H9 (cell line): ENCODE results near the gene AQP5. TPM values are rescaled to one million over a fixed set of nuclear protein-coding genes. Genes with fewer than 3 reads are reported as not detected.

Source experiments
- DNase-seq: peaks from one replicate; pipeline ENCODE4 v3.0.0-alpha.2; 2017
- H2AFZ ChIP-seq: one replicate; pipeline ENCODE4 v1.6.1; 2013; ENCODE audit warnings: mild to moderate bottlenecking, low read length, control low read depth, moderate library complexity
- H2AK5ac ChIP-seq: 2 replicates; pipeline ENCODE4 v1.6.1; 2013; ENCODE audit warnings: low read length, control low read depth, mixed read lengths; ENCODE audit not compliant: insufficient read length
- H2BK120ac ChIP-seq: one replicate; pipeline ENCODE4 v1.6.1; 2013; ENCODE audit warnings: low read depth, mild to moderate bottlenecking, low read length, control low read depth, inconsistent platforms; ENCODE audit not compliant: poor library complexity, severe bottlenecking
- H2BK12ac ChIP-seq: 2 replicates; pipeline ENCODE4 v1.6.1; 2013; ENCODE audit warnings: low read length, control low read depth, mixed read lengths, low read depth; ENCODE audit not compliant: insufficient read length
- H2BK15ac ChIP-seq: 2 replicates; pipeline ENCODE4 v1.6.1; 2013; ENCODE audit warnings: low read depth, low read length, control low read depth
- H2BK20ac ChIP-seq: one replicate; pipeline ENCODE4 v1.6.1; 2013; ENCODE audit warnings: low read depth, mild to moderate bottlenecking, low read length, control low read depth, inconsistent platforms; ENCODE audit not compliant: poor library complexity, severe bottlenecking
- H2BK5ac ChIP-seq: 2 replicates; pipeline ENCODE4 v1.6.1; 2013; ENCODE audit warnings: low read length, control low read depth, mixed read lengths; ENCODE audit not compliant: insufficient read length
- H3K14ac ChIP-seq: 2 replicates; pipeline ENCODE4 v1.6.1; 2013; ENCODE audit warnings: low read length, control low read depth; ENCODE audit not compliant: insufficient read depth
- H3K18ac ChIP-seq: 2 replicates; pipeline ENCODE4 v1.6.1; 2013; ENCODE audit warnings: low read depth, mild to moderate bottlenecking, mixed read lengths, low read length, control low read depth; ENCODE audit not compliant: insufficient read length
- H3K23ac ChIP-seq: 2 replicates; pipeline ENCODE4 v1.6.1; 2013; ENCODE audit warnings: low read length, control low read depth, mixed read lengths, low read depth; ENCODE audit not compliant: insufficient read length
- H3K23me2 ChIP-seq: 2 replicates; pipeline ENCODE4 v1.6.1; 2013; ENCODE audit warnings: low read depth, mild to moderate bottlenecking, mixed read lengths, low read length, control low read depth; ENCODE audit not compliant: insufficient read length, poor library complexity, severe bottlenecking
- H3K27ac ChIP-seq: 2 replicates; pipeline ENCODE4 v1.5.1; 2013; ENCODE audit warnings: low read length, control low read depth, mixed read lengths, low read depth; ENCODE audit not compliant: insufficient read length
- H3K27me3 ChIP-seq: 2 replicates; pipeline ENCODE4 v1.6.1; 2013; ENCODE audit warnings: low read length, control low read depth, inconsistent platforms; ENCODE audit not compliant: insufficient read depth
- H3K4ac ChIP-seq: 2 replicates; pipeline ENCODE4 v1.6.1; 2013; ENCODE audit warnings: low read depth, mild to moderate bottlenecking, control low read depth, inconsistent platforms, low read length, moderate library complexity
- H3K4me1 ChIP-seq: 2 replicates; pipeline ENCODE4 v1.6.1; 2013; ENCODE audit warnings: low read length, control low read depth, inconsistent platforms; ENCODE audit not compliant: insufficient read depth
- H3K4me2 ChIP-seq: 2 replicates; pipeline ENCODE4 v1.6.1; 2013; ENCODE audit warnings: low read length, control low read depth, mixed read lengths; ENCODE audit not compliant: insufficient read length, insufficient read depth
- H3K56ac ChIP-seq: 2 replicates; pipeline ENCODE4 v1.6.1; 2013; ENCODE audit warnings: low read depth, mild to moderate bottlenecking, mixed read lengths, low read length, control low read depth; ENCODE audit not compliant: insufficient read length
- H3K79me1 ChIP-seq: 2 replicates; pipeline ENCODE4 v1.6.1; 2013; ENCODE audit warnings: low read depth, mild to moderate bottlenecking, moderate library complexity, low read length, control low read depth, inconsistent platforms; ENCODE audit not compliant: insufficient read depth, poor library complexity, severe bottlenecking
- H3K79me2 ChIP-seq: 2 replicates; pipeline ENCODE4 v1.6.1; 2013; ENCODE audit warnings: low read length, control low read depth, inconsistent platforms; ENCODE audit not compliant: insufficient read depth
- H3K9ac ChIP-seq: 2 replicates; pipeline ENCODE4 v1.6.1; 2013; ENCODE audit warnings: low read length, control low read depth, mixed read lengths; ENCODE audit not compliant: insufficient read length; ENCODE audit errors: extremely low read depth
- H3K9me3 ChIP-seq: one replicate; pipeline ENCODE4 v1.6.1; 2013; ENCODE audit warnings: low read depth, low read length, inconsistent platforms; ENCODE audit not compliant: control insufficient read depth
- H3T11ph ChIP-seq: one replicate; pipeline ENCODE4 v1.6.1; 2013; ENCODE audit warnings: mild to moderate bottlenecking, low read length, control low read depth, inconsistent platforms
- H4K20me1 ChIP-seq: one replicate; pipeline ENCODE4 v1.6.1; 2013; ENCODE audit not compliant: control insufficient read depth, insufficient read length, insufficient read depth
- H4K5ac ChIP-seq: 2 replicates; pipeline ENCODE4 v1.6.1; 2013; ENCODE audit warnings: low read depth, mild to moderate bottlenecking, mixed read lengths, low read length, control low read depth; ENCODE audit not compliant: insufficient read length
- H4K8ac ChIP-seq: replicated peaks from 2 replicates; pipeline ENCODE4 v1.6.1; 2013; ENCODE audit warnings: low read length, control low read depth, mixed read lengths, low read depth; ENCODE audit not compliant: insufficient read length
- H4K91ac ChIP-seq: 2 replicates; pipeline ENCODE4 v1.6.1; 2013; ENCODE audit warnings: low read depth, mild to moderate bottlenecking, moderate library complexity, mixed read lengths, low read length, control low read depth; ENCODE audit not compliant: insufficient read length
- H3K27ac Mint-ChIP-seq, 3 experiments: 2 replicates in 2 of 3; 3 replicates in 1 of 3; pipeline ENCODE4 v1.8.0; 2020 to 2021; ENCODE audit warnings: mixed read lengths in 3 of 3, mild to moderate bottlenecking in 1 of 3, moderate library complexity in 1 of 3
- H3K27me3 Mint-ChIP-seq: 2 replicates; pipeline ENCODE4 v1.8.0; 2021; ENCODE audit warnings: low read depth, mild to moderate bottlenecking, moderate library complexity, mixed read lengths
- H3K36me3 Mint-ChIP-seq, 3 experiments: 2 replicates in 2 of 3; 3 replicates in 1 of 3; pipeline ENCODE4 v1.8.0; 2020 to 2021; ENCODE audit warnings: low read depth in 3 of 3, mixed read lengths in 3 of 3; ENCODE audit not compliant: insufficient read depth in 1 of 3
- H3K4me1 Mint-ChIP-seq, 2 experiments: 2 replicates each; pipeline ENCODE4 v1.8.0; 2020; ENCODE audit warnings: mixed read lengths in 2 of 2
- H3K4me3 Mint-ChIP-seq, 2 experiments: 2 replicates in 1 of 2; 3 replicates in 1 of 2; pipeline ENCODE4 v1.8.0; 2020 to 2021; ENCODE audit warnings: mild to moderate bottlenecking in 2 of 2, mixed read lengths in 2 of 2, moderate library complexity in 1 of 2
- H3K9me3 Mint-ChIP-seq, 2 experiments: 2 replicates in 1 of 2; 3 replicates in 1 of 2; pipeline ENCODE4 v1.8.0; 2020; ENCODE audit warnings: mild to moderate bottlenecking in 2 of 2, mixed read lengths in 2 of 2, moderate library complexity in 1 of 2
- WGBS: extraction: QIAGEN DNeasy Blood & Tissue Kit; methylation state at CpG from one replicate; pipeline ENCODE4 v1.1.7; 2013; ENCODE audit warnings: missing lambda C conversion rate, low lambda C conversion rate, mixed read lengths; ENCODE audit not compliant: insufficient read length; ENCODE audit errors: extremely low coverage; 5-methylcytosine and 5-hydroxymethylcytosine counted together
- total RNA-seq: library from RNA; stranded (reverse); gene quantifications from 2 replicates; pipeline ENCODE4 v1.2.1, GENCODE V29; 2021
- TF ChIP-seq, protein P1 (sequence below): fragments of 200-600 bp; sonication (generic); conservative IDR thresholded peaks from 3 replicates; pipeline ENCODE4 v1.8.0; 2021; ENCODE audit warnings: antibody characterized with exemption, mild to moderate bottlenecking

Gene AQP5
- total RNA-seq, 1 experiment from 2014 or later: 2.8 TPM

DNA sequence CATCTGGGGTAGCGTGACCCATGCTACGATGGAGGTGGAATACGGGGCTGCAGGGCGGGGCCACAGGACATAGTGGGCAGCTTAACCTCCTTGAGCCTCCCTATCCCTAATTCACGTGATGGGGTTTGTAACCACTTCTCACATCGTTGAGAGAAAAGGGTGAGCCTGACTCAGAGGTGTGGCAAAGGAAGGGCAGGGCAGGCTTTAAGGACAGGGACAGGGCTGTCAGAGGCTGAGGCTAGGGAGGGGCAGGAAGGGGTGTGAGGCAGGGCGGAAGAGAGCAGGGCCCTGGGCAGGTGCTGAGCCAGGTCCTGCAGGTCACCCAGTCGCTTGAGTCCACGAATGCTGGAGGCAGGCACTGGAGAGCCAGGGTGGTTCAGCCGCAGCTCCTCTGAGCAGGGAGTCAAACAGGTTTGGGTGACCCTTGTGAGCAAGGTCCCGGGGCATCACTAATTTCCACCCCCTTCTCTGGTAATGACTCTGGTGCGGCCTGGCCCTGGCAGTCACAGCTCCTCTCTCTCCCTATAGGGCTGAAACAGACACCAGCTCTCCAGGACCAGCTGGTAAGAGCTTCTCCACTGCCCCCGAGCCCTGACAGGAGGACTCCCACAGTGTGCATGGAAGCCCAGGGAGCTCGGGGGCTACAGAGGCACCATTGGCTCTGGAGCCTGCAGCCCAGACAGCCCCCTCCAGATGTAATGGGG is 18.6 kb upstream of the AQP5 start:
- Histone ChIP-seq H2BK20ac (no peak overlapping the region), H2BK15ac (no peak overlapping the region)

More for the DNA sequence above, 18.6 kb upstream of the AQP5 start:
- Histone ChIP-seq H3K56ac (no peak overlapping the region), H3K9ac (no peak overlapping the region), H3K9me3 (no peaks in the 10 kb centered on the region), H2BK5ac (no peak overlapping the region), H3K14ac (no peak overlapping the region), H3K27ac (no peak overlapping the region), H4K8ac (no peak overlapping the region), H3T11ph (no peak overlapping the region), H2BK120ac (no peak overlapping the region), H2BK12ac (no peak overlapping the region), H3K4me1 (no peaks in the 10 kb centered on the region; the same call in 1 of the 2 replicates), H4K5ac (no peak overlapping the region), H3K4me2 (no peak overlapping the region), H3K23me2 (peaks cover 5% of the 10 kb centered on the region), H2AFZ (no peak overlapping the region), H3K4ac (no peak overlapping the region), H3K79me1 (no peaks in the 10 kb centered on the region), H3K18ac (no peak overlapping the region), H3K79me2 (no peaks in the 10 kb centered on the region), H3K23ac (no peak overlapping the region), H2AK5ac (no peak overlapping the region), H3K27me3 (no peaks in the 10 kb centered on the region), H4K91ac (no peak overlapping the region), H4K20me1 (no peaks in the 10 kb centered on the region)
- no CpG with 5 or more reads among the region's 14 CpGs for WGBS
- peaks cover 27% of the 10 kb centered on the region for H3K27me3 Mint-ChIP-seq
- H3K4me1 Mint-ChIP-seq: peaks cover 40 to 59% of the 10 kb centered on the region in 2 experiments
- DNase-seq: peak; percentile 38
- peak overlapping the region in 1 of 2 experiments; percentile 47; a peak in 2 of 5 replicates for H3K4me3 Mint-ChIP-seq
- no peaks in the 10 kb centered on the region; a peak in 1 of 7 replicates for H3K36me3 Mint-ChIP-seq
- H3K9me3 Mint-ChIP-seq: no peaks in the 10 kb centered on the region
- TF ChIP-seq, protein P1, sequence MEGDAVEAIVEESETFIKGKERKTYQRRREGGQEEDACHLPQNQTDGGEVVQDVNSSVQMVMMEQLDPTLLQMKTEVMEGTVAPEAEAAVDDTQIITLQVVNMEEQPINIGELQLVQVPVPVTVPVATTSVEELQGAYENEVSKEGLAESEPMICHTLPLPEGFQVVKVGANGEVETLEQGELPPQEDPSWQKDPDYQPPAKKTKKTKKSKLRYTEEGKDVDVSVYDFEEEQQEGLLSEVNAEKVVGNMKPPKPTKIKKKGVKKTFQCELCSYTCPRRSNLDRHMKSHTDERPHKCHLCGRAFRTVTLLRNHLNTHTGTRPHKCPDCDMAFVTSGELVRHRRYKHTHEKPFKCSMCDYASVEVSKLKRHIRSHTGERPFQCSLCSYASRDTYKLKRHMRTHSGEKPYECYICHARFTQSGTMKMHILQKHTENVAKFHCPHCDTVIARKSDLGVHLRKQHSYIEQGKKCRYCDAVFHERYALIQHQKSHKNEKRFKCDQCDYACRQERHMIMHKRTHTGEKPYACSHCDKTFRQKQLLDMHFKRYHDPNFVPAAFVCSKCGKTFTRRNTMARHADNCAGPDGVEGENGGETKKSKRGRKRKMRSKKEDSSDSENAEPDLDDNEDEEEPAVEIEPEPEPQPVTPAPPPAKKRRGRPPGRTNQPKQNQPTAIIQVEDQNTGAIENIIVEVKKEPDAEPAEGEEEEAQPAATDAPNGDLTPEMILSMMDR: no peak
- no peak overlapping the region for H3K27ac Mint-ChIP-seq
